ENCODE data around the gene SLC26A3.

GRCh38 chr7:107816011-107816566, 13.1 kb upstream of the SLC26A3 start:
- no peak for TF ChIP-seq EZH2phosphoT487 (IDR thresholded peaks at IDR 0.05; ENCODE audit: insufficient read depth, low read depth)
- TF ChIP-seq EZH2 (IDR thresholded peaks at IDR 0.05; ENCODE audit: insufficient read depth, poor library complexity, severe bottlenecking) = no peak

Measured in GM23248 (cell line).